COLO668 (cell line): ENCODE measurements around the gene TACSTD2.
"Not testable (repeated sequence)": the region's sequence is repeated elsewhere in the genome, so short reads cannot be mapped to it uniquely, and the experiment has no call there.

Experiments used
- DNase-seq: peaks from one replicate; lab custom pipeline; 2025; ENCODE audit not compliant: unreplicated experiment; lab: John Stamatoyannopoulos, UW

TACSTD2 gene, protein sequence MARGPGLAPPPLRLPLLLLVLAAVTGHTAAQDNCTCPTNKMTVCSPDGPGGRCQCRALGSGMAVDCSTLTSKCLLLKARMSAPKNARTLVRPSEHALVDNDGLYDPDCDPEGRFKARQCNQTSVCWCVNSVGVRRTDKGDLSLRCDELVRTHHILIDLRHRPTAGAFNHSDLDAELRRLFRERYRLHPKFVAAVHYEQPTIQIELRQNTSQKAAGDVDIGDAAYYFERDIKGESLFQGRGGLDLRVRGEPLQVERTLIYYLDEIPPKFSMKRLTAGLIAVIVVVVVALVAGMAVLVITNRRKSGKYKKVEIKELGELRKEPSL

GRCh38 chr1:58576727-58577653 is at the start of gene TACSTD2:
TSS of gene TACSTD2 (minus strand) at chr1:58577252. CDS start at chr1:58577156, 96 bp downstream.
- DNase-seq: peak; percentile 83

DNA sequence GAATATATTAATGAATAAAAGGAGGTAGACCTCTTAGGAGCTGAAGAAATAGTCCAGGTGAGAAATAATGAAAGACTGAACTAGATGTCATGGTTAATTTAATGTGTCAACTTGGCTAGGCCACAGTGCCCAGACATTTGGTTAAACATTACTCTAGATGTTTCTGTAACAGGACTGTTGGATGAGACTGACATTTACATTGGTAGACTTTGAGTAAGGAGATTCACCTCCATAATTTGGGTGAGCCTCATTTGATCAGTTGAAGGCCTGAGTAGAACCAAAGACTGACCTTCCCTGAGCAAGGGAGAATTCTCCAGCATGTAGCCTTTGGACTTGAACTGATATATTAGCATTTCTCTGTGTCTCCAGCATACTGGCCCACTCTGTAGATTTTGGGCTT is 49.2 kb upstream of the TACSTD2 start:
- DNase-seq: no peak

DNA sequence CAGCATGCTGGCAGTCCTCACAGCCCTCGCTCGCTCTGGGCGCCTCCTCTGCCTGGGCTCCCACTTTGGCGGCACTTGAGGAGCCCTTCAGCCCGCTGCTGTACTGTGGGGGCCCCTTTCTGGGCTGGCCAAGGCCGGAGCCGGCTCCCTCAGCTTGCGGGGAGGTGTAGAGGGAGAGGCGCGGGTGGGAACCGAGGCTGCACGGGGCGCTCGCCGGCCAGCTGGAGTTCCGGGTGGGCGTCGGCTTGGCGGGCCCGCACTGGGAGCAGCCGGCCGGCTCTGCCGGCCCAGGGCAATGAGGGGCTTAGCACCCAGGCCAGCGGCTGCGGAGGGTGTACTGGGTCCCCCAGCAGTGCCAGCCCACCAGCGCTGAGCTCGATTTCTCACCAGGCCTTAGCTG is 46.2 kb upstream of the TACSTD2 start:
- DNase-seq: not testable (repeated sequence)

DNA sequence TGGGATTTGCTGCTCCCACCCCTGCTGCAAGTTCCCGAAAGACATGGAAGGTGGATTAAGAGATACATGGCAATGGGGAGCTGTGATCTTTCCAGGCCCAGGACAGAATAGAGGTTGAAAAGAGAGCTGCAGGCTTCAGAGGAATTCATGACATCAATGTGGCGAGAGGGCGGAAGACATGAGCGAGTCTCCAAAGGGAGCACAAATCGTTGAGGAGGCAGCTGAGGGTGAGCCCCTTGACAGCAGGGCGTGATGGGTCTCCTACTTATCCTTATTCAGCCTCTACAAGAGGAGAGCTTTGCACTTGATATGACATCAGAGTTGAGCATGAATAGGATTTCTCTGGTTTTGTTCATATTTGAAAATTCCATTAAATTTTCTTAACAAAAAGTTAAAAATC is 45.5 kb upstream of the TACSTD2 start:
- no peak for DNase-seq

- no peak for DNase-seq
Observed at GRCh38 chr1:58621391-58621790, 44.3 kb upstream of the TACSTD2 start.

DNA sequence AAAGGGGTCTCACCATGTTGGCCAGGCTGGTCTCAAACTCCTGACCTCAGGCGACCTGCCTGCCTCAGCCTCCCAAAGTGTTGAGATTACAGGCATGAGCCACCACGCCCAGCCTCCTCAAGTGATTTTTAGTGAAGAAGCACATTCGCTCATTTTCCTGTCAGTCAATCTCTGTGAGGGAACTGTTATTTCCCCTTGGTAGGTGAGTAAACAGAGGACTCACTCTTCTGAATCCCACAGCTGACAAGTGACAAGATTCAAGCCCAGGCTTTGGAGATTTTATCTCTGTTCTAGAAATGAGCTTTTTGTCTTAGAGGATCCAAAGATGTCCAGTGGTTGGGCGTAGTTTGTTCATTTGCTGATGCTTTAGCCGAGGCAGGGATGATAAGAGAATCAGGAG is 43.9 kb upstream of the TACSTD2 start:
- DNase-seq: no peak

DNA sequence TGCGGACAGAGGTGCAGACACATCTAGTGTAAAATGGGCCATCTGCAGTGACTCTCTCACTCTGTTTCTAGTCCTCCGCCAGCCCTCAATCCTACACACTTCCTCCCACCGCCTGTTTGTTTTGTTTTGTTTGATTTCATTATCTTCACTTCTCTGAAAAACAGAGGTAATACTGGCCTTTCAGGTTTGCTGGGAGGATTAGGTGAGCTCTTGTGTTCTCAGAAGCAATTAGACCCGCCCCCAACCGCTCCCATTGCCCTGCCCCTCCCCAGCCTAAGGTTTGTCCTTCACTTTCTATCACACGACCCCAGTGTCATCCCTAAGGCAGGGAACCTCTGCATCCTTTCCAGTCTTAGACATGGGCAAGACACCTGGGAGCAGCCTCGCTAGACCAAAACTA is 43.2 kb upstream of the TACSTD2 start:
- DNase-seq: no peak

DNA sequence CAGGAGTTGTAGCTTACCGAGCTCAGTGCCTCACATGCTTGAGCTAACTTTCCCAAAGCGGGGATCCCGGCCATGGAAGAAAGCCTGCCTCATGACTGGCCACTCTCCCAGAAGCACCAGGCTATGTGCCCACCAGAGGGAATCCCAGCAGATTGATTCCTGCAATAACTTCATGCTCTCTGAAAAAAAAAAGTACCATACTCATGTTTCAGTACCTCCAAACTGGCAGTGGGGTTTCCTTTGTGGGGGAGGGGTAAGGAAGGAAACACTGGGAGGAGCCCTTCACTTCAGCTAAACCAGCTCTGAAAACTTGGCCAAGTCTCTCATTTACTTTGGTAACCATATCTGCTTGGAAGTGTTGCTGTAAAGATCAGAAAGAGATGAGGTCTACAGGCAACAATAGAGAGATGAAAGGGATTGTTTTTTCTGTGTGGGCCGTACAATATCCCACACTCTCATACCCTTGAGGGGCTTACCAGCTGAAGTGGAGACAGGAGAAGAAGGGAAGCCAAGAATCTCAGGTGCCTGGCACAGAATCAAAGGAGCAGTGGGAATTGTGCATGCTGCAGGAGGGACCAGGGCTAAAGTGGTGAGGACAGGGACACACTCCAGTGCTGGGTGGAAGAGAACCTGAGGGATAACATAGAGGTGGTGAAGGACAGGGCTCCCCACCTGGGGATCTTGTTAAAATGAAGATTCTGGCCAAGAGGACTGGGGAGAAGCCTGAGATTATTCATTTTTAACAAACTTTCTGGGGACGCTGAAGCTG is 42.4 kb upstream of the TACSTD2 start:
- DNase-seq: no peak

GRCh38 chr1:58618303-58618702 is 41.3 kb upstream of the TACSTD2 start:
- no peak for DNase-seq

DNA sequence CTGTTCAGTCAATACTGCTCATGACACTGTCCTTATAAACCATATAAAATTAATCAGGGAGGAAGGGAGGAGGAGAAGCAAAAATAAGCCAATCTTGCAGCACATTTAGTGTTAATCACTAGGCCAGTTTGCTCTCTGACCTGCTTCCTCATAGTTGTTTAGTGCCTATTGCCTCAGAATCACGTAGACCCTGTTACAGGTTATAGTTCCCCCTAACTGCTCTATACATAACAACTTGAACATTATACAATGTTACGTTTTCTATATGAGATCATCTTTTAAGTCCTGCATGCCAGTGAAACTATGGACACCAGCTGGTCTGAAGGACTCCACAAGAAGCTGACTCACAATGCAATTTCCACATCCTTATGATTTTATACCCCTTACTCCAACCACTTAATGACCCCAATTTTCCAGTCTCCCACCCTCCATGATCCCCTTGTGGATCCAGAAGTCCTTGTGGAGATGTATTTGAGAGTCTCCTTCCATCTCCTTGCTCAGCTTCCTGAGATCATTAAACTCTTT is 34.9 kb upstream of the TACSTD2 start:
- no peak for DNase-seq

DNA sequence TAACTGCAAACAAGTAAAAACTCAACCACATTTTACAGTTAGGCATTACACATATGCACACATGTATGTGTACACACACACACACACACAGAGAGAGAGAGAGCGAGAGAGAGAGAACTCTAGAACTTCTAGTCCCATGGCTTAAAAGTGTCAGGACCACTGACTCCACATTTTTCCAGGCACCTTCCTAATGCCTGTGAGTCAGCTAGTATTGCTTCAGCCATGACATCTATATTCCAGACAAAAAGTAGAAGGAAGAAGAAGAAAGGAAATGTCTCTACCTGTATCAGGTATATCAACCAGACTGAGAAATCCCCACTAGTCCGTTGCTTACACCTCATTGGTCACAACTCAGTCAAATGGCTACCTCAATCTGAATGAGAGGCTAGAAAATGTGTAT is 31.9 kb upstream of the TACSTD2 start:
- no peak for DNase-seq

GRCh38 chr1:58608297-58608696 is 31.2 kb upstream of the TACSTD2 start:
- no peak for DNase-seq

DNA sequence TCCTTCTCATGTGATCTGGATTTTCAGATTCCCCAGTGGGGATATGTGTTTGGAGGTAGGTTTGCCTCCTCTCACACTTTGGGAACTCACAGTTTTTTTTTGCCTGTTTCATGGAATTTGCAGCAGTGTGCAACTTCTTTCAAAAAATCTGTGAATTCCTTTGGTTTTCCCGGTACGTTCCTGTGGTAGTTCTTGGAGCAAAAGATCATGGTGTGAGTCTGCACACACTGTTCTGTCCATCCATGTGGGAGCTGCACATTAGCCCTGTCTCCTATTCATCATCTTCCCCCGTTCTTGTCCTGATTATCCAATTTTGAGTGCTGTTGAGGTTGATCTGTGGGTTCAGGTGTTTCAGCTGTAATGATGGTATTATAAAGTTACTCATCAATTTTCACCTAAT is 30.3 kb upstream of the TACSTD2 start:
- DNase-seq: no peak

DNA sequence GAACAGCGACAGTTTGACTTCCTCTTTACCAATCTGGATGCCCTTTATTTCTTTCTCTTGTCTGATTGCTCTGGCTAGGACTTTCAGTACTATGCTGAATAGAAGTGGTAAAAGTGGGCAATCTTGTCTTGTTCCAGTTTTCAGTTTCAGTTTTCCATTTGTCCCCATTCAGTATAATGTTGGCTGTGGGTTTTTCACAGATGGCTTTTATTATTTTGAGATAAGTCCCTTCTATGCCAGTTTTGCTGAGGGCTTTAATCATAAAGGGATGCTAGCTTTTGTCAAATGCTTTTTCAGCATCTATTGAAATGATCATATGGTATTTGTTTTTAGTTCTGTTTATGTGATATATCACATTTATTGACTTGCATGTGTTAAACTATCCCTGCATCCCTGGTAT is 24.9 kb upstream of the TACSTD2 start:
- DNase-seq: not testable (repeated sequence)

- no peak for DNase-seq
Observed at GRCh38 chr1:58597996-58598395, 20.9 kb upstream of the TACSTD2 start.

GRCh38 chr1:58597076-58597475 is 20.0 kb upstream of the TACSTD2 start:
- no peak for DNase-seq

- no peak for DNase-seq
Observed at GRCh38 chr1:58596631-58597052, 19.6 kb upstream of the TACSTD2 start.

DNA sequence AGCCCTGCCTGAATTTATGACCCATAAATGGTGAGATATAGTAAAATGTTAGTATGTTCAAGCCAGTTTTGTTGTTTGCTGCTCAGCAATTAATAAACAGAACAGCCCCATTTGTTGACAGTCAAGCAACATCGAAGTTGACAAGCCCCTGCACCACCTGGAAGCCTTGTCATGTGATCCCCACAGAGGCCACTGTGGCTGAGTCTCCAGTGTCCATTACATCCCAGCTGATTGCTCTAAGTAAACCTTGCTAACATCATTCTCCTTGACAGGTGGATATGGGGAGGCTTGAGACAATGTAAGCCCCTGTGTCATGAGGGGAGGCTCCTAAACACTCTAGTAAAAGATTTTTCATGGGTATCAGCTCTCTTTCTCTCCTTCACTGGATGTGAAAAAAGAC is 17.5 kb upstream of the TACSTD2 start:
- no peak for DNase-seq

GRCh38 chr1:58592522-58593134 is 15.6 kb upstream of the TACSTD2 start:
- no peak for DNase-seq

DNA sequence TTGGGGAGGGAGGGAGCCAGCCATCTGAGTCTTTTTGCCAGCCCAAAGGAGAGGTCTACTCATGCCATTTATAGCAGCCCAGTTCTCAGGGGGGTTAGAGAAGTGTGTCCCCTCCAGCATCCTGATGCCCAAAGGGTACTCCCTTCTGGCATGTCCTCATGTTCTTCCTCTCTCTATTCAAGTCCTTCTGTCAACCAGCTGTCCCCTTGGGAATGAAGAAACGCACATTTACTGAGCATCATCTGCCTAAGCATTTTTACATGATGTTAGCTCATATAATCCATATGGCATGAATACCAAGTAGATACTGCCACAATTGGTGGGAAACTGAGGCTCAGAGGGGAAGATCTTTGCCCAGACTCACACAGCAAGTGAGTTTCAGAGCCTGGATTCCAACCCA is 14.8 kb upstream of the TACSTD2 start:
- no peak for DNase-seq

- no peak for DNase-seq
Observed at GRCh38 chr1:58590019-58590418, 13.0 kb upstream of the TACSTD2 start.
